Activated CD4-positive, alpha-beta T cell treated with anti-CD3 and anti-CD28 coated beads, Interleukin-2, amount 50 U/mL, for 16 hours (primary cell): ENCODE results near the gene FAHD2A.
"Not testable (repeated sequence)": the region's sequence is repeated elsewhere in the genome, so short reads cannot be mapped to it uniquely, and the experiment has no call there.

Experiments
- DNase-seq: peaks from one replicate; pipeline ENCODE4 v3.0.0-alpha.2; 2020

FAHD2A gene

DNA sequence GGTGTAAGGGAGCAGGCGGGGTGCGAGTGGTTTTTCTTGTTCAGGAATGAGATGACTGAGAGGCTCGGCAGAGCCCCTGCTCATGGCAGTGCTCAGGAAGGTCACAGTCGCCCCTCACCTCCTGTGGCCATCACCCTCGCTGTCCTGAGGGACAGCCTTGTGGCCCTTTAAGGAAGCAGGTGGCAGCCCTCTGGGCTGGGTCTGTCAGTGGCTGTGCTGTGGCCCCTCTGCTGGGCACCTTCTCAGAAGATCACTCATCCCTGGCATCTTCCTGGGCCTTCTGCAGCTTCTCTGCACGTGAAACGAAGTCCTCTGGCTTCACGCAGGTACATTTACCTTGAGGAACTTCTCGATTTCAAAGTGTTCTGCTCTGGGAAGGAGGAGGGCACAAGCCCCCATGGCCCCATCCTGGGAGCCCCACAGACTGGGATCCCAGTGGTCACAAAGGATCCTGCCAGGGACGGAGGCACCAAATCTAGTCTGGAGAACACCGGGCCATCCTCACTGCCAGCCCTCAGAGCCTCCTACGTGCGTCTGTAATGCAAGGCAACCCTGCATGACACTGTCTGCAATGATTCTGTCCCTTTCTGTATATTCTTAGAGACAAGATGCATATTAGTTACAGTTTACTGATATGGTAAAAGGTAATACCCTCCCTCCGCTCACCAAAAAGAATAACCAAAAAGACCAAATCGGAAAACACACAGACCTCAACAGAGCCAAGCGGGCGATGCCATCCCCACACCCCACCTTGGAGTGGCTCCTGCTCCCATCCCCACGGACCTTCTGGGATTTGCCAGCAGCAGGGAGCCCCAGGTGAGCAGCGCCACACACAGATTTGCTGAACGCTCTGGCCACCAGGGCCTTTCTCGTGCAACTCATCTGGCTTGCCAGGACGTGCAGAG is 25.9 kb upstream of the FAHD2A start:
- DNase-seq = no peak

DNA sequence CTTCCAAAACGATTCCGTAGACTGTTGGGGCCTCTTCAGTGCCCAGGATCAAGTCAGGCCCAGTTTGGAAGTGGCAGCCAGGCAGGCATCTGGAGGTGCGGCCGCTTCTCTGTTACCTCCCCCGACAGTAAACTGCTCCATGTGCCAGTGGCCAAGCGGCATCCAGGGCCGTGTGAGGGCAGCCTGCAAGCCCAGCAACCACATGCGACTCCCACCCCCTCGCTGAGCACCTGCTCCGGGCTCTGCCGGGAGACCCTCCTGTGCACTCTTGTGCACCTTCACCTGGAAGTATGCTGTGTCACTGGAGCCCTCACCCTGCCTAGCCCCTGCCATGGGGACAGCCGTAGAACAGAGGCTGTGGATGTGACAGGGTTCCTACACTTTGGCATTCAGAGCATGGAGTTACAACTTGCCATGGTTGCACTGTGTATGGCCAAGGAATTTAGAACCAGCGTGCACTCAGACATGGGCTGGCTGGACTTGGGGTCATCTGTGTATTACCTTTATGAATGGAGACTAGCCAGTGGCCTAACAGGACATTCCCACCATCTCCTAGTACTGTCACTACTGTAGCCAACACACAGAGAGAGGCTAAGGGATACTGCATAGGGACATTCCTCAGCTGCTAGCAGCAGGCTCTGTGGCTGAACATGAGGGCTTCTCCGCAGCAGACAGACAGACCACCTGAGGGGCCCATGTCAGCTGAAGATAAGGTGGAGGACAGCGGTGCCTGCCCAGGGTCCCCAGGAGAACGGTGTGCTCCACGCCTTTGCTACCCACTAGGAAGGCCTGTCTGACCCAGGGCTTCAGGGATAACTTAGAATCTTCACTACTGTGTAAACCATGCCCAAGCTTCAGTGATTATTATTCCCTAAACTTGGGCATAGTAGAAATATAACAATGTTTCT is 25.0 kb upstream of the FAHD2A start:
- no peak for DNase-seq

DNA sequence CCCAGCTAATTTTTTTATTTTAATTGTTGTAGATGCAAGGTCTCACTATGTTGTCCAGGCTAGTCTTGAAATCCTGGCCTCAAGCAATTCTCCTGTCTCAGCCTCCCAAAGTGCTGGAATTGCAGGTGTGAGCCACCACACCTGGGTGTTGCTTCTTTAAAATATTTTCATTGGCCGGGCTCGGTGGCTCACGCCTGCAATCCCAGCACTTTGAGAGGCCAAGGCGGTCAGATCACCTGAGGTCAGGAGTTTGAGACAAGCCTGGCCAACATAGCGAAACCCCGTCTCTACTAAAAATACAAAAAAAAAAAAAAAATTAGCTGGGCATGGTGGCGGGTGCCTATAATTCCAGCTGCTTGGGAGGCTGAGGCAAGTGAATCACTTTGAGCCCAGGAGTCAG is 24.2 kb upstream of the FAHD2A start:
- not testable (repeated sequence) for DNase-seq

DNA sequence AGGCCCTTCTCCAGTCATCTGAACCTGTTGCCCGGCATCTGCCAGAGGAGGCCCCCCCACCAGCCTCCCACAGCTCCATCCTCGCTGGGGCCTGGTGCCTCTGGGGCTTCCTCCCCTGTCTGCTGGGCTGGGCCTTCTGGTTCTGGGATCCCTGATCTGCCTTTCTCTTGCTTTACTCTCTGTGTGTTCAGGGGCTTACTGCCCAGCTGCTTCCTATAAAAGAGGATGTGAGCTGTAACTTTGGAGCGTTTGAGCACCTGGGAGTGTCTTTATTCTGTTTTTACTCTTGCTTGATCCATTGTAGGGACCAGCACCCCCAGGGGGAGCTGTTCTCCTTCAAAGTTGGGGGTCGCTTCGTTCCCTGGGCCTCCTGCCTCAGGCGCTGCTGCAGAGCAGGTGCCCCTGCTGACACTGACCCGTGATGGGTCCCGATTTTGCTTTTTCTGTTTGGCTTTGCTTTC is 23.1 kb upstream of the FAHD2A start:
- DNase-seq = no peak

DNA sequence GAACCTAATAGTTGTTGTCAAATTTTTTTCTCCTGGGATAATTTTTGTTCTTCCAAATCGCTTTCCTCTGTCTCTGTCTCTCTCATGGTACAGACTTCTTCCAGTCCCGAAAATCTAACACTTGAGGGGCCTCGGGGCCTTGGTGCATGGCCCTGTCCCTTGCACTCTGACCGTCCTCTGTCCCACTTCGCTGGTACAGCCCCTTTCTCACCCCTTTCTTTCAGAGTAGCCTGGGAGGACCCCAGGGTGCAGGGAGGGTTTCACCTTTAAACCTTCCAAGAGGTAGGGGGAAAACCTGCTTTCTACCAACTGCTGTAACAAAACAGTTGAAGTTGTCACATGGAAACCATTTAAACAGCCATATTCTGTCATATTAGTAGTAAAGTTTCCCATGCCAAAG is 22.2 kb upstream of the FAHD2A start:
- DNase-seq = no peak

DNA sequence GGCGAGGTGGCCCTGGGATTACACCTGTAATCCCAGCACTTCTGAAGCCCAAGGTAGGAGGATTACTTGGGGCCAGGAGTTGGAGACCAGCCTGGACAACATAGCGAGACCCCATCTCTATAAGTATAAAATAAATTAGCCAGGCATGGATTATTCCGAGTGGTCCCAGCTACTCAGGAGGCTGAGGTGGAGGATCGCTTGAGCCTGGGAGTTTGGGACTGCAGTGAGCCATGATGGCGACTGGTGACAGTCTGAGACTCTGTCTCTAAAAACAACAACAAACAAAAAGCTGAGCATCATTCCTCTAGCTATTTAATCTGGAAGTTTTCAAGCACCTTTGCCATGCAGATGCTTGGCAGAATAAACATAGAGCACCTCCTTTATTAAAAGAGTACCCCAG is 21.8 kb upstream of the FAHD2A start:
- no peak for DNase-seq

DNA sequence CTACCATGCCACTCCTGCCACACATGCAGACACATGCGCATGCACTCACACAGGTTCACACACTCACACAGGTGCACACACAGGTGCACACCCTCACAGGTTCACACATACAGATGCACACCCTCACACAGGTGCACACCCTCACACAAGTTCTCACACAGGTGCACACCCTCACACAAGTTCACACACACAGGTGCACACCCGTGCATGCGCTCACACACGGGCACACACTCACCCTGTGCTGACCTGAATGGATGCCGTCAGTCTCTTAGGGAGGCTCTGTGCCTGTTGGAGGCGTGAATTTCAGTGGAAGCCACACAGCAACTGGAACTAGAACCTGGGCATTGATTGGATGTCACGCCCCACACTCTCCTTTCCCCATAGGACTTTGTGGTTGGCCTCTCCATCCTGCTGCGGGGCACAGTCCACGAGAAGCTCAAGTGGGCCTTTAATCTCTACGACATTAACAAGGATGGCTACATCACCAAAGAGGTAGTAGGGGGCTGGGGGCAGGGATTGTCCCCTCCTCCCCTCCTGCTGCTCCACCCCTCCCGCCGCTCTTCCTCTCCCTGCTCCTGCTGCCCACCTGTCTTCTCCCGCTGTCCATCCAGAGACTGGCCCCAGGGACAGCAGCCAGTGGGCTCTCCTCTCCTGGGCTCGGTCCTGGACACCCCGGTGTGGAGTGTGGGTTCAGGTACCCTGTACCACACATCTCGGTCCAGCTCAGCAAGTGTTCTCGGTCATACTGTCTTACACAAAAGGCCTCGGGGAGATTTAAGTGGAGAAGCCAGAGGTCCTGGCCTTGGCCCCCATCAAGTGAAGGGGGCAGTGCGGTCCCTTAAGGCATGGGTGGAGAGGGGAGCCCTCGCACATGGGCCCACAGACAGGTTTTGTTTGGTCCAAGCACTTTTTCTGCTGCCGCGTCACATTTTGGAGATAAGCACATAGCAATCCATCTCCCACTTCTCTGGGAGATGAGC is 21.0 kb upstream of the FAHD2A start:
- DNase-seq = no peak

DNA sequence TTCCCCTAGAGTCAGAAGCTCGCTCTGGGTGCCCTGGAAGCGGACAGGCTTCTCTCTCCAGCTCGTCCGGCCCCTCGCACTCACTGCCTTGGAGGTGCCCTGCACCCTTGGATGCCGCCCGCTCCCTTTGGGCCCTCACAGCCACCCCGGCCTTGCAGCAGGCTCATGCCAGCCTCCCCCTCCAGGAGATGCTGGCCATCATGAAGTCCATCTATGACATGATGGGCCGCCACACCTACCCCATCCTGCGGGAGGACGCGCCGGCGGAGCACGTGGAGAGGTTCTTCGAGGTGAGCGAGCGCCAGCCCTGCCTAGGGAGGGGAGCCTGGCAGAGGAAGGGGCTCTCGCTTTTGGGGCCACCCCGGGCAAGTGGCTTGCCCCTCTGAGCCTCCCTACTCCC is 20.3 kb upstream of the FAHD2A start:
- DNase-seq = no peak

DNA sequence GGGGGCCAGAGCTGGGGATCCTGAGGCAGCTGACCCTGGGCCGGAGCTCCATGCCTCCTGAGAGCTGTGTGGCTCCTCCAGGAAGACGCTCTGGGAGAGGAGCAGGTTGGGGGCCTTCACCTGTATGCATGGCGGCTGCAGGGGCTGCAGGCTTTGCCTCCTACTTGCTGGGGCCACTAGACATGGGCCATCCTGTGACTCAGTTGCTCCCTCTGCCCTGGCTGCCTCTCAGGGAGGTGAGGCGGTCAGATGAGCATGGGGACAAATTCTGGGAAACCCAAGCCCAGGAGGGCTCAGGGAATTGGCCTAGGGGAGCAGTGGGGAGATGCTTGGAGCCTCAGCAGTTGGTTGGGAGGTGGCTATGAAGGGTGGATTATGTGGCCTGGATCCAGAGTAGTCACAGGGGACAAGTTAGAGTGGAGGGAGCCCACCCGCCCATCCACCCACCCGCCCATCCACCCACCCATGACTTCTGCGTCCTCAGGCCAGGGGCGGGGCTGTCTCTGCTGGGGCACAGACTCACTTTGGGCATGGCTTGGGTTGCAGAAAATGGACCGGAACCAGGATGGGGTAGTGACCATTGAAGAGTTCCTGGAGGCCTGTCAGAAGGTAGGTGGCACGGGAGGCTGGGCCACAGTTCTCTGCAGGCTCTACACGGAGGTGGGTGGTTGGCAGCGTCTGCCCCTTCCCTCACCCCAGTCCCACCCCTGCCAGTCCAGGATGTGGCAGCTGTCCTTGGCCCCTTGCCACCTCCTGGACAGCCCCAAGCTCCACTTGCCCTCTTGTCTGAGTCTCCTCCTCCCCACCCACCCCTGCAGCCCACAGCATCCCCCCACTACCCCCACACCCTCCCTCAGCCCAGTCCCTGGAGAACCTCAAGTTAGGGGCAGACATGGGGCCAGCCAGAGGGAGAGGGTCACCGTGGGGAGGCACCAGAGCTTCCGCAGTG is 19.5 kb upstream of the FAHD2A start:
- no peak for DNase-seq

DNA sequence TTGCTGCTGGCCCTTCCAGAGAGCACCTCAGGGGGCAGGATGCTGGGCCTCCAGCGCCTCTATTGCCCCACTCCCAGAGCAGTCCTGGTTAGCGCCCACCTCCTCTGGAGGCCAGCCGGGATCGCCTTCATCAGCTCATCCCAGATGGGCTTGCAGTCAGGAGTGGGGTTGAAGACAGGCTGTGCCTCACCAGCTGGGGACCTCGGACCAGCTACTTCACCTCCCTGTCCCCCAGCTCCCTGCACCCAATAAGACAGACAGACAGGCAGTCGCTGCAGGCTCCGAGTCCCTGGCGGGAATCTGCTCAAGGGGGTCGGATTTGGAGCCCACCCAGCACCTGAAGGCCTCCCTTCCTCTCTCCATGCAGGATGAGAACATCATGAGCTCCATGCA is 18.9 kb upstream of the FAHD2A start:
- no peak for DNase-seq

DNA sequence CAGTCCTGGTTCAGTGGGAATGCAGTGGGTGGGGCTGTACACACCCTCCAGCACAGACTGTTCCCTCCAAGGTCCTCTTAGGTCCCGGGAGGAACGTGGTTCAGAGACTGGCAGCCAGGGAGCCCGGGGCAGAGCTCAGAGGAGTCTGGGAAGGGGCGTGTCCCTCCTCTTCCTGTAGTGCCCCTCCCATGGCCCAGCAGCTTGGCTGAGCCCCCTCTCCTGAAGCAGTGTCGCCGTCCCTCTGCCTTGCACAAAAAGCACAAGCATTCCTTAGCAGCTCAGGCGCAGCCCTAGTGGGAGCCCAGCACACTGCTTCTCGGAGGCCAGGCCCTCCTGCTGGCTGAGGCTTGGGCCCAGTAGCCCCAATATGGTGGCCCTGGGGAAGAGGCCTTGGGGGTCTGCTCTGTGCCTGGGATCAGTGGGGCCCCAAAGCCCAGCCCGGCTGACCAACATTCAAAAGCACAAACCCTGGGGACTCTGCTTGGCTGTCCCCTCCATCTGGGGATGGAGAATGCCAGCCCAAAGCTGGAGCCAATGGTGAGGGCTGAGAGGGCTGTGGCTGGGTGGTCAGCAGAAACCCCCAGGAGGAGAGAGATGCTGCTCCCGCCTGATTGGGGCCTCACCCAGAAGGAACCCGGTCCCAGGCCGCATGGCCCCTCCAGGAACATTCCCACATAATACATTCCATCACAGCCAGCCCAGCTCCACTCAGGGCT is 17.5 kb upstream of the FAHD2A start:
- no peak for DNase-seq

DNA sequence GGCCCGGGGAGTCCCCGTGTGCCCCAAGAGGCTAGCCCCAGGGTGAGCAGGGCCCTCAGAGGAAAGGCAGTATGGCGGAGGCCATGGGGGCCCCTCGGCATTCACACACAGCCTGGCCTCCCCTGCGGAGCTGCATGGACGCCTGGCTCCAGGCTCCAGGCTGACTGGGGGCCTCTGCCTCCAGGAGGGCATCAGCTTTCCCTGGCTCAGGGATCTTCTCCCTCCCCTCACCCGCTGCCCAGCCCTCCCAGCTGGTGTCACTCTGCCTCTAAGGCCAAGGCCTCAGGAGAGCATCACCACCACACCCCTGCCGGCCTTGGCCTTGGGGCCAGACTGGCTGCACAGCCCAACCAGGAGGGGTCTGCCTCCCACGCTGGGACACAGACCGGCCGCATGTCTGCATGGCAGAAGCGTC is 16.9 kb upstream of the FAHD2A start:
- no peak for DNase-seq

DNA sequence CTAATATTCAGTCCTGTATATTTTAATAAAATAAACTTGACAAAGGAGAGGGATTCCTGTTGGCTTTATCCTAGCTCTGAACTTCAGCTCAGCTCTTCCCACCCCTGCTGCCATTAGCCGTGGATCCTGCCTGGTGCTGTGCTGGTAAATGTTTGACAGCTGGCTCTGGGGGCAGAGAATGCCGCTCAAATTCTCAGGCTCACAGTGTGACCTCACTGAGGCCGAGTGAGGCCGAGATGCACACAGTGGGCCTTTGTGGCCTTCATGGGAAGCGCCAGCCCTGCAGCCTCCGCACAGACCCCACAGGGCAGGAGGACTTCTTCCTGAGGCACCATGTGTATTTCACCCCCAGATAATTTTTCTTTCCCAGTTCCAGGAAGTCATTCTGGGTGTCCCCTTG is 16.5 kb upstream of the FAHD2A start:
- no peak for DNase-seq

DNA sequence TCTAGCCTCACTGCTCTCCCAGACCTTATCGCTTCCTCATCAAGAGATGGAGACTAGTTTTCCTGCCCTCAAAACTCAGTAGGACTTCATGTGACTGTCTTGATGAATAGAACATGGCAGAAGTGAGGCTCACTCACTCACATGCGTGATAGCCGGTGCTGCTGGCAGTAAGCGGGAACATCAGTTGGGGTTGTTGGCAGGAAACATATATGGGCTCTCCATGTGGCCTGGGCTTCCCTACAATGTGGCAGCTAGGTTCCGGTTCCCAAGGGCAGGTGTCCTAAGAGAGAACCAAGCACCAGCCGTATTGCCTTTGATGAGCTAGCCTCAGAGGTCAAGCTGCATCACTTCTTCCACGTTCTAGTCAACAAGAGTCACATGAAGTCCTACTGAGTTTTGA is 15.2 kb upstream of the FAHD2A start:
- no peak for DNase-seq

DNA sequence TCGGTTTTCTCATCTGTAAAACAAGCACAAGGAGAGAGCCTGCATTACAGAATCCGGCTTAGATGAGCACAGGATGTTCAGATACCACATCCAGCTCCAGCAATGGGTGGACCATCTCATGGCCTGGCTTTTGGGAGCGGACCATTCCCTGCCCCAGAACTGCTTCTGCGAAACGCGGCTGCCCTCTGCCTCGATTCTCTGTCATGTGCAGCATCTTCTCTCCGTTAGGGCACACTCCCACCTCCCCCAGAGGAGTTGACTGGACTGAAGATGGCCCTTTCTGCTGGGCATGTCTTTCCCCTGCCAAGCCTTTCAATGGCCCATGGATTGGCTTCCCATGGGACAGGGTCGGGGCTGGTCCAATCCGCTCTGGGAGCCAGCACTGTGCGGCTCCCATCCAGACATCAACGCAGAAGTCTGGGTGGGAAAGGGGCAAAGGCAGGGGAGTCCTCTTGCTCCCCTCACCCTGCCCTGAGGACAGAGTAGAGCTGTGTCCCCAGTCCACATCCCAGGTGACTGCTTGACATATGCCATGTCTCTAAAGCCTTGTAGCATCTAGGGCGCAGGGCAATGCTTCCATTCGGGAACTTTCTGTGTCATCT is 14.3 kb upstream of the FAHD2A start:
- DNase-seq = no peak

DNA sequence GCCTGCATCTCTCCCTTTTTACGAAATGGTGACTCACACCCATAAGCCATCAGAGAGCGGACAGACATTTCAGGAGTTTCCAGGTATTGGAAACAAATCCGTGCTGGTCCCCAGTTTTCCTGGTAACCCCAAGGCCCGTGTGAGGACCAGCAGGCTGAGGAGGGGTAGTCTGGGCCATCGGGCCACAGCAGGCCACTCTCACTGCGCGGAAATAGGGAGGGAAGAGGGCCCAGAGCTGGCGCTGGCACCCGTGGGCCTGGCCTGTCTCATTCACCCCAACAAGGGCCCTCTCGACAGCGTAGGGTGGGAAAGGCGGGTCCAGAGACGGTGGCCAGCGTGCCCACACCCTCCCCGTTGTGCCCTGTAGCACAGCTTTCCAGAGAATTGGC is 13.7 kb upstream of the FAHD2A start:
- no peak for DNase-seq

DNA sequence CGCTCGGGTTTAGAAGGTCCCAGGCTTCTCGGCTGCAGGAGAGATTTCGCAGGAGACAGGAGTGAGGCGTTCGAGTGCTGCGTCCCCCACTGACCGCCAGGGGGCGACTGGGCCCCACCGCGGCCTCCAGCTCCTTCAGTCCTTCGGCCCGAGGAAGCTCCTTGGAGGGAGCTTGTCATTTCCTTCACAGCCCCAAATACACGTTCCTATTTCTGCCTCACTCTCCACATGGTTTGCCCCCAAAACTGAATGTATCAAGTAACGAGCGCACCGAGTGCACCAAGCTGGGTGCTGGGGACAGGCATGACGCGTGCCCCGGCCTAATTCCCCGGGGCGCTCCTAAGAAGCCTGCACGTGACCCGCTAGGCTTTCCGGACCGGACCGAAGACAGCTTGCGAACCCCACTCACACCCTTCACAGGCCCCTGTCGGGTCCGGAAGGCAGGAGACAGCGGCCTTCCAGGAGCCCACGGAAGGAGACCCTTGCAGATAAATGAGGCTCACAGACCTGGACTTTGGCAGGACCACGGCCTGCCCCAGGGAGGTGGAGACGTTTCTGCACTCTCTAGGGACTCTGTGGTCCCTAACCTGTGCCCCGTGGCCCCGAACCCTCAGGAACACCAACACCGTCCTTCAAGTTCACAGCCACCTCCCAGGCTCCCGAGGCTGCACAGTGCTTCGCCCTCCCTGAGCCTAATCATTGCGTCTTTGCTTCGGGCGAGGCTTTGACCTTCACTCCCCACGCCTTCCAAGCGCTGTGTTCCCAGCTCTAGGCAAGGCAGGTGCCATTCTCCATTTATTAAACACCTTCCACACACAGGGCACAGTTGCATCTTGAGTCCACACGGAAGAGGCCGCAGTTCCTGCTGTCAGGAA is 13.0 kb upstream of the FAHD2A start:
- DNase-seq = peak; percentile 59

DNA sequence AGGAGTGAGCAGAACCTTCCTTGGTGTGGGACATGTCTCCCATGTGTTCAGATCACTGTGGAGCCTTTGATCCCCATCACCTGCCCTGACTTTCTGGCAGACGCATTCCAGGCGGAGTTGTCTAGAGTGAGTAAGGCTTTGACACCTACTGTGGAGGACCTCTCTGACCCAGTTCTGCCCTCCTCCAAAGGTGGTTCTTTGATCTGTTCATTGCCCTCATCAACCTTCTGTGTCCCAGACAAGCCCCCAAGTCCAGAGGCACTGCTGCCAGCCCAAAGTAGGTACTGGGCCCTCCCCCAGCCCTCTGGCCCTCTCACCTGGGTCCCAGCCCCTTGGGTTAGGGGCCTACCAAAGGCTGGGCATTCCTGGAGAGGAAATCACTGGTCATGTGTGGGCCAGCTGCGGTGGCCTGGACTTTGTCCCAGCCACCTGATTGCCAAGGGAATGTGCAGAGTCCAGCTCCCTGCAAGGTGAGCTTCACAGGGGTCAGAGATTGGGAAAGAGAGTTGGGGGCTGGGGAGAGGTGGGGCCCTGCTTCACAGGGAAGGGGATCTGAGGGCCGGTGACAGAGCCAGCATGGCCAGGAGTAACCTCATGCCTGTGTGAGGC is 12.1 kb upstream of the FAHD2A start:
- DNase-seq = no peak

DNA sequence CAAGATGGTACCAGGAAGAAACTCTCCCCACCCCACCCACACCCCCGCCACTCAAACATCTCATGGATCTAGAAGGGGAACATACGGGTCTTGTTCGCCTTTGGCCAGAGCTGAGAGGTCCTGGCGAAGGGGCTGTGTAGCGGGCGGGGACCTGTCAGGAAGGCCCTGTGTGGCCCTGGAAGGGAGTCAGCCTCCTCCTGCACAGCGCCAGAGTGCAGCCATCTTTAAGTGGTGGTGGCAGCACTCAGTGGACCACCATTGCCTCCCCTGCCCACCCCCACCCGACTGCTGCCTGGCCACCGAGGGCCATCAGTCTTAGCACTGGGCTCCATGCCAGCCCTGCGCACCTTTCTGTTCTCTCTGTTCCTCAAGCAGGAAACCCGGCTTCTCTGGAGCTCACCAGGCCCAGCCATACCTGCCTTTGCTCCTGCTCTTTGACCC is 11.6 kb upstream of the FAHD2A start:
- no peak for DNase-seq
